IMR-90 (cell line): ENCODE measurements around the gene MYORG. TPM values are rescaled to one million over a fixed set of nuclear protein-coding genes. Genes with fewer than 3 reads are reported as not detected.

Source experiments
- ATAC-seq: fragments of 200-7000 bp; cut with Tn5 transposase; 2 replicates; pipeline ENCODE4 v1.9.1; 2020; ENCODE audit warnings: low read depth, mild to moderate bottlenecking, moderate library complexity
- BruUV-seq: library from RNA; stranded (reverse); fragments of 400-500 nt; replicated peaks from 2 replicates; lab custom pipeline; 2021; lab: Mats Ljungman, UMichigan
- CTCF ChIA-PET: fragments of 300-600 bp; formaldehyde crosslinking; extraction: SDS; loops from one replicate; lab custom pipeline; 2021; ENCODE audit warnings: antibody characterized with exemption; lab: Yijun Ruan, JAX
- POLR2A ChIA-PET: fragments of 300-600 bp; sonication (Branson Sonifier 250); formaldehyde crosslinking; loops from one replicate; lab custom pipeline; 2022; ENCODE audit warnings: antibody characterized with exemption; ENCODE audit not compliant: unreplicated experiment; lab: Charles Lee
- DNase-seq: peaks from one replicate; pipeline ENCODE4 v3.0.0; 2013
- H2AFZ ChIP-seq: replicated peaks from 2 replicates; pipeline ENCODE3; 2013; ENCODE audit warnings: low read length, mild to moderate bottlenecking; ENCODE audit not compliant: poor library complexity
- H2AK5ac ChIP-seq: 2 replicates; pipeline ENCODE4 v1.6.1; 2013; ENCODE audit warnings: low read depth, low read length, inconsistent platforms
- H2AK9ac ChIP-seq: replicated peaks from 2 replicates; pipeline ENCODE3; 2013; ENCODE audit warnings: mild to moderate bottlenecking, low read depth, low read length, moderate library complexity; ENCODE audit not compliant: poor library complexity
- H2BK120ac ChIP-seq: 2 replicates; pipeline ENCODE4 v1.6.1; 2013; ENCODE audit warnings: low read depth, low read length, inconsistent platforms
- H2BK15ac ChIP-seq: 3 replicates; pipeline ENCODE4 v1.6.1; 2013; ENCODE audit warnings: low read depth, low read length, inconsistent platforms
- H2BK20ac ChIP-seq: 2 replicates; pipeline ENCODE4 v1.6.1; 2013; ENCODE audit warnings: low read depth, mild to moderate bottlenecking, inconsistent platforms, low read length, moderate library complexity
- H2BK5ac ChIP-seq: 2 replicates; pipeline ENCODE4 v1.6.1; 2013; ENCODE audit warnings: mild to moderate bottlenecking, low read depth, low read length, inconsistent platforms; ENCODE audit not compliant: poor library complexity, severe bottlenecking
- H3K14ac ChIP-seq: replicated peaks from 2 replicates; pipeline ENCODE4 v1.6.1; 2013; ENCODE audit warnings: low read depth, low read length, inconsistent platforms
- H3K18ac ChIP-seq: 2 replicates; pipeline ENCODE4 v1.6.1; 2013; ENCODE audit warnings: low read depth, low read length, control low read depth
- H3K23ac ChIP-seq: 2 replicates; pipeline ENCODE4 v1.6.1; 2013; ENCODE audit warnings: low read depth, low read length, inconsistent platforms
- H3K27ac ChIP-seq: 2 replicates; pipeline ENCODE4 v1.5.1; 2013; ENCODE audit warnings: mild to moderate bottlenecking, control low read depth, low read length; ENCODE audit not compliant: insufficient read depth
- H3K27me3 ChIP-seq: 2 replicates; pipeline ENCODE4 v1.6.1; 2013; ENCODE audit warnings: low read length; ENCODE audit not compliant: control insufficient read depth, insufficient read depth
- H3K36me3 ChIP-seq: 2 replicates; pipeline ENCODE4 v1.6.1; 2013; ENCODE audit warnings: low read length, mixed read lengths; ENCODE audit not compliant: control insufficient read depth, insufficient read depth
- H3K4ac ChIP-seq: 2 replicates; pipeline ENCODE4 v1.6.1; 2013; ENCODE audit warnings: low read depth, low read length, inconsistent platforms
- H3K4me1 ChIP-seq: 2 replicates; pipeline ENCODE4 v1.6.1; 2013; ENCODE audit warnings: low read length, mixed read lengths; ENCODE audit not compliant: control insufficient read depth, insufficient read depth
- H3K4me2 ChIP-seq: 2 replicates; pipeline ENCODE4 v1.6.1; 2013; ENCODE audit warnings: low read depth, mild to moderate bottlenecking, control low read depth, low read length, moderate library complexity
- H3K4me3 ChIP-seq: 2 replicates; pipeline ENCODE4 v1.5.1; 2013; ENCODE audit warnings: low read depth, mild to moderate bottlenecking, control low read depth, low read length, moderate library complexity; ENCODE audit not compliant: insufficient read depth
- H3K56ac ChIP-seq: 2 replicates; pipeline ENCODE4 v1.6.1; 2013; ENCODE audit warnings: low read length, inconsistent platforms; ENCODE audit not compliant: insufficient read depth; ENCODE audit errors: extremely low read depth
- H3K79me1 ChIP-seq, 2 experiments: 2 replicates each; pipeline ENCODE4 v1.6.1; 2013; ENCODE audit warnings: low read length in 2 of 2, inconsistent platforms in 1 of 2, low read depth in 1 of 2
- H3K9ac ChIP-seq: 2 replicates; pipeline ENCODE4 v1.6.1; 2013; ENCODE audit warnings: low read depth, low read length, control low read depth
- H3K9me1 ChIP-seq: 2 replicates; pipeline ENCODE4 v1.6.1; 2013; ENCODE audit warnings: low read length, inconsistent platforms; ENCODE audit not compliant: insufficient read depth
- H3K9me3 ChIP-seq: 2 replicates; pipeline ENCODE4 v1.6.1; 2013; ENCODE audit warnings: low read length; ENCODE audit not compliant: control insufficient read depth, insufficient read depth
- H4K20me1 ChIP-seq: 2 replicates; pipeline ENCODE4 v1.6.1; 2013; ENCODE audit warnings: low read length, inconsistent platforms; ENCODE audit not compliant: insufficient read depth
- H4K5ac ChIP-seq: 2 replicates; pipeline ENCODE4 v1.6.1; 2013; ENCODE audit warnings: mild to moderate bottlenecking, low read depth, low read length, control low read depth
- H4K8ac ChIP-seq, 2 experiments: 2 replicates each; pipeline ENCODE4 v1.6.1; 2013; ENCODE audit warnings: low read depth in 2 of 2, low read length in 2 of 2, control low read depth in 1 of 2, inconsistent platforms in 1 of 2
- H4K91ac ChIP-seq: 2 replicates; pipeline ENCODE4 v1.6.1; 2013; ENCODE audit warnings: low read depth, low read length, inconsistent platforms; ENCODE audit not compliant: insufficient read depth
- BHLHE40 ChIP-seq: fragments of 150-350 bp; IDR thresholded peaks from 2 replicates; pipeline ENCODE4 v1.6.1; 2016; ENCODE audit warnings: mild to moderate bottlenecking, low read depth, low read length
- CHD1 ChIP-seq: IDR thresholded peaks from 2 replicates; pipeline ENCODE4 v1.6.1; 2012; ENCODE audit warnings: low read depth, low read length, improper control_type of control experiment
- FOS ChIP-seq: fragments of 150-350 bp; IDR thresholded peaks from 2 replicates; pipeline ENCODE4 v1.6.1; 2016; ENCODE audit warnings: low read depth, low read length
- MAFK ChIP-seq: IDR thresholded peaks from 2 replicates; pipeline ENCODE4 v1.6.1; 2012; ENCODE audit warnings: low read depth, low read length, improper control_type of control experiment
- MAZ ChIP-seq: IDR thresholded peaks from 2 replicates; pipeline ENCODE4 v1.6.1; 2012; ENCODE audit warnings: low read depth, mild to moderate bottlenecking, low read length, improper control_type of control experiment, moderate library complexity, borderline replicate concordance
- MXI1 ChIP-seq: IDR thresholded peaks from 2 replicates; pipeline ENCODE4 v1.6.1; 2012; ENCODE audit warnings: low read depth, mild to moderate bottlenecking, low read length, moderate library complexity, borderline replicate concordance
- NFE2L2 ChIP-seq: fragments of 150-350 bp; IDR thresholded peaks from 2 replicates; pipeline ENCODE4 v1.6.1; 2016; ENCODE audit warnings: low read depth, mild to moderate bottlenecking, low read length
- POLR2A ChIP-seq: IDR thresholded peaks from 2 replicates; pipeline ENCODE4 v1.6.1; 2012; ENCODE audit warnings: mild to moderate bottlenecking, low read depth, low read length
- RAD21 ChIP-seq: IDR thresholded peaks from 2 replicates; pipeline ENCODE4 v1.6.1; 2012; ENCODE audit warnings: low read length, improper control_type of control experiment
- RCOR1 ChIP-seq: IDR thresholded peaks from 2 replicates; pipeline ENCODE4 v1.6.1; 2012; ENCODE audit warnings: mild to moderate bottlenecking, low read length, improper control_type of control experiment; ENCODE audit not compliant: insufficient replicate concordance
- RFX5 ChIP-seq: IDR thresholded peaks from 2 replicates; pipeline ENCODE4 v1.8.0; 2012; ENCODE audit warnings: low read depth, mild to moderate bottlenecking, low read length, moderate library complexity
- WGBS, 2 experiments: methylation state at CpG; one replicate each; pipeline versions ENCODE4 v1.1.5 to v1.1.7; 2013; ENCODE audit warnings: missing lambda C conversion rate in 2 of 2; ENCODE audit not compliant: insufficient read length in 1 of 2; ENCODE audit errors: extremely low coverage in 2 of 2; 5-methylcytosine and 5-hydroxymethylcytosine counted together
- dilution Hi-C: fragments of 300-500 bp; cut with HindIII; formaldehyde crosslinking; loops from one replicate; pipeline ENCODE4 v1.14.3; 2018; ENCODE audit warnings: low sequenced_read_pairs; ENCODE audit not compliant: unreplicated experiment
- in situ Hi-C: fragments of 300-500 bp; cut with MboI; formaldehyde crosslinking; loops from 3 replicates; pipeline ENCODE4 v1.14.3; 2019; ENCODE audit warnings: low sequenced_read_pairs, inconsistent platforms, mixed read lengths
- intact Hi-C: fragments of 100-400 bp; cut with micrococcal nuclease; formaldehyde crosslinking; loops from 2 replicates; pipeline ENCODE4 v1.10.0; 2022
- polyA plus RNA-seq, 3 experiments: library from polyadenylated mRNA; depleted of rRNA; stranded (reverse); fragments of >200 nt; gene quantifications; 2 replicates each; pipeline ENCODE4 v1.2.3, GENCODE V29; 2012; ENCODE audit warnings: low replicate concordance in 1 of 3
- total RNA-seq: library from RNA; depleted of rRNA; stranded (reverse); fragments of >200 nt; gene quantifications from 2 replicates; pipeline ENCODE4 v1.2.3, GENCODE V29; 2012
- TF ChIP-seq, protein P1 (sequence below): conservative IDR thresholded peaks from 2 replicates; pipeline ENCODE4 v1.5.1; 2012; ENCODE audit warnings: mild to moderate bottlenecking, low read depth, low read length, improper control_type of control experiment
- TF ChIP-seq, protein P2 (sequence below): fragments of 150-350 bp; IDR thresholded peaks from 2 replicates; pipeline ENCODE4 v1.6.1; 2016; ENCODE audit warnings: low read depth, mild to moderate bottlenecking, low read length, moderate library complexity, borderline replicate concordance
- TF ChIP-seq, protein P3 (sequence below): fragments of 150-350 bp; IDR thresholded peaks from 2 replicates; pipeline ENCODE4 v1.6.1; 2017; ENCODE audit warnings: mild to moderate bottlenecking, antibody characterized with exemption, low read length, low read depth

MYORG gene
- total and polyA plus RNA-seq, 2 of the 4 experiments (the other 2 are of a cell fraction): 0.36 to 0.60 TPM

DNA sequence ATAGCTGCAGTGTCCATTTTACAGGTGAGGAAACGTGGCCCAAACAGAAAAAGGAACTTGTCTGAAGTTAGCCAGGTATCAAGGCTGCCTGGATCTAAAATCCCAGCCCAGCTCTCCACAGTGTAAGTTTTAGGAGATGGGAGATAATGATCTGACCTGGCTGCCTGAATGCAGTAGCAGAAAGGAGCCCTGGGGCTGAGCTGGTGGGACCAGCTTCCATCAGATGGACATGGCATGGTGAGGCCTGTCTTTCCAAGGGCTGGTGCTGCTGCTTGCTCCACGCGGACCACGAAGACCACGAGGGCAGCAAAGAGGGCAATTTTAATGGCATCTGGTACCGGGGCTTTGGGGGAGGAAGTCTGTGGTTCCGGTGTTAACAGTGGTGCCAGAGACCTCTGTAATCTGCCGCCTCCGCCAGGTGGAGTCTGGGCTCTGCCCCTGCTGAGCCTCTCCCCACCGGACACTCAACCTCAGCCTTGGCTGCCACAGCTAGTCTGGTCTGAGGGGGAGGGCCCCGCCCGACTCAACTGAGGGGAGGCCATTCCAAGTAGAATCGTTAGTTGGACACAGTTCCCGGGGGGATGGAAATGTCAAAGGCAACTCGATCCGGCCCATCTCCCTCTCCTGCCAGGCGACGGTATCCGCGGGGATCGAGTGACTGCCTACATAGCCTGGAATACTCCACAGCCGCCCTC, 650 bp downstream of the MYORG start:
- DNase-seq (no peak), ATAC-seq (peak; percentile 1; the same call in 1 of the 2 replicates)
- intact Hi-C loops: loop anchor here (5.0 kb wide), 1 partner anchor 449 kb away; no protein-coding TSS in a partner anchor
- H3K27me3 ChIP-seq: peaks cover 24% of the 10 kb centered on the region; the same call in 1 of the 2 replicates
- peaks cover 7% of the 10 kb centered on the region for H3K4me1 ChIP-seq
- POLR2A ChIA-PET: no interaction called here
- H2BK20ac ChIP-seq: no peak overlapping the region
- peak overlapping the region; percentile 40; the same call in 1 of the 2 replicates for H3K23ac ChIP-seq
- dilution Hi-C loops: no loop called here
- no peak overlapping the region for H3K4ac ChIP-seq
- no peak overlapping the region for H2BK120ac ChIP-seq
- H3K4me2 ChIP-seq: peak overlapping the region; percentile 50
- no peak overlapping the region; a peak in 1 of 4 replicates for H4K8ac ChIP-seq
- H2AFZ ChIP-seq: peak overlapping the region; percentile 98
- BruUV-seq: no TSS peak
- H3K56ac ChIP-seq: no peak overlapping the region
- no peak overlapping the region for H2BK15ac ChIP-seq
- H3K9me3 ChIP-seq: peaks cover 12% of the 10 kb centered on the region; the same call in 1 of the 2 replicates
- no peak overlapping the region for H2BK5ac ChIP-seq
- in situ Hi-C loops: no loop called here
- peaks cover 8% of the 10 kb centered on the region; the same call in 1 of the 2 replicates for H3K9me1 ChIP-seq
- H3K9ac ChIP-seq: peak overlapping the region; percentile 2; the same call in 1 of the 2 replicates
- no peaks in the 10 kb centered on the region for H3K79me1 ChIP-seq
- peak overlapping the region; percentile 90 for H2AK9ac ChIP-seq
- WGBS, 2 experiments: 0% methylated on average over 3 of the region's 22 CpGs; no CpG with 5 or more reads in 1 of the 2 experiments
- no peak overlapping the region for H4K91ac ChIP-seq
- H3K14ac ChIP-seq: no peak overlapping the region
- no peaks in the 10 kb centered on the region; the same call in 1 of the 2 replicates for H4K20me1 ChIP-seq
- H3K36me3 ChIP-seq: peaks cover 3% of the 10 kb centered on the region; the same call in 1 of the 2 replicates
- no peak overlapping the region for H3K18ac ChIP-seq
- 0 out of 2 replicates have a peak overlapping the region, but pooled peaks have one; percentile 24 for H2AK5ac ChIP-seq
- peak overlapping the region; percentile 54 for H3K4me3 ChIP-seq
- H4K5ac ChIP-seq: no peak overlapping the region
- no peak overlapping the region for H3K27ac ChIP-seq
- CTCF ChIA-PET: interaction anchor here (0.8 kb wide), 1 partner anchor 302 kb away, joined by 3 read pairs; no protein-coding TSS in a partner anchor
- no peak for TF ChIP-seq BHLHE40
- TF ChIP-seq, protein P1, sequence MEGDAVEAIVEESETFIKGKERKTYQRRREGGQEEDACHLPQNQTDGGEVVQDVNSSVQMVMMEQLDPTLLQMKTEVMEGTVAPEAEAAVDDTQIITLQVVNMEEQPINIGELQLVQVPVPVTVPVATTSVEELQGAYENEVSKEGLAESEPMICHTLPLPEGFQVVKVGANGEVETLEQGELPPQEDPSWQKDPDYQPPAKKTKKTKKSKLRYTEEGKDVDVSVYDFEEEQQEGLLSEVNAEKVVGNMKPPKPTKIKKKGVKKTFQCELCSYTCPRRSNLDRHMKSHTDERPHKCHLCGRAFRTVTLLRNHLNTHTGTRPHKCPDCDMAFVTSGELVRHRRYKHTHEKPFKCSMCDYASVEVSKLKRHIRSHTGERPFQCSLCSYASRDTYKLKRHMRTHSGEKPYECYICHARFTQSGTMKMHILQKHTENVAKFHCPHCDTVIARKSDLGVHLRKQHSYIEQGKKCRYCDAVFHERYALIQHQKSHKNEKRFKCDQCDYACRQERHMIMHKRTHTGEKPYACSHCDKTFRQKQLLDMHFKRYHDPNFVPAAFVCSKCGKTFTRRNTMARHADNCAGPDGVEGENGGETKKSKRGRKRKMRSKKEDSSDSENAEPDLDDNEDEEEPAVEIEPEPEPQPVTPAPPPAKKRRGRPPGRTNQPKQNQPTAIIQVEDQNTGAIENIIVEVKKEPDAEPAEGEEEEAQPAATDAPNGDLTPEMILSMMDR: no peak
- TF ChIP-seq, protein P2, sequence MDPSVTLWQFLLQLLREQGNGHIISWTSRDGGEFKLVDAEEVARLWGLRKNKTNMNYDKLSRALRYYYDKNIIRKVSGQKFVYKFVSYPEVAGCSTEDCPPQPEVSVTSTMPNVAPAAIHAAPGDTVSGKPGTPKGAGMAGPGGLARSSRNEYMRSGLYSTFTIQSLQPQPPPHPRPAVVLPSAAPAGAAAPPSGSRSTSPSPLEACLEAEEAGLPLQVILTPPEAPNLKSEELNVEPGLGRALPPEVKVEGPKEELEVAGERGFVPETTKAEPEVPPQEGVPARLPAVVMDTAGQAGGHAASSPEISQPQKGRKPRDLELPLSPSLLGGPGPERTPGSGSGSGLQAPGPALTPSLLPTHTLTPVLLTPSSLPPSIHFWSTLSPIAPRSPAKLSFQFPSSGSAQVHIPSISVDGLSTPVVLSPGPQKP: no peak
- TF ChIP-seq RFX5: no peak
- no peak for TF ChIP-seq CHD1
- no peak for TF ChIP-seq RAD21
- TF ChIP-seq, protein P3, sequence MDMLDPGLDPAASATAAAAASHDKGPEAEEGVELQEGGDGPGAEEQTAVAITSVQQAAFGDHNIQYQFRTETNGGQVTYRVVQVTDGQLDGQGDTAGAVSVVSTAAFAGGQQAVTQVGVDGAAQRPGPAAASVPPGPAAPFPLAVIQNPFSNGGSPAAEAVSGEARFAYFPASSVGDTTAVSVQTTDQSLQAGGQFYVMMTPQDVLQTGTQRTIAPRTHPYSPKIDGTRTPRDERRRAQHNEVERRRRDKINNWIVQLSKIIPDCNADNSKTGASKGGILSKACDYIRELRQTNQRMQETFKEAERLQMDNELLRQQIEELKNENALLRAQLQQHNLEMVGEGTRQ: no peak
- TF ChIP-seq MAZ: no peak
- TF ChIP-seq MAFK: no peak
- no peak for TF ChIP-seq RCOR1
- no peak for TF ChIP-seq NFE2L2
- no peak for TF ChIP-seq MXI1
- TF ChIP-seq FOS: no peak
- TF ChIP-seq POLR2A: no peak
